Measurements from ENCODE around the gene GATA6. TPM values are rescaled to one million over a fixed set of nuclear protein-coding genes. Genes with fewer than 3 reads are reported as not detected.

The GATA6 gene
- total and polyA plus RNA-seq, 2 of the 8 experiments (the other 6 are each of a cell fraction or from before 2014, with no cell fraction given), result 0.09 TPM; not detected in 1

- CTCF ChIA-PET (ENCODE audit: partially characterized antibody), result no interaction called here
- H3K4me3 ChIP-seq (ENCODE audit: extremely low read depth in 1 of 4, insufficient read depth in 2 of 4, low read depth in 3 of 4, low read length in 4 of 4), result no peak overlapping the region
- 93% methylated on average over 7 of the region's 8 CpGs; no CpG with 5 or more reads in 1 of the 2 experiments for WGBS, 2 experiments (ENCODE audit: extremely low coverage in 1 of 2, insufficient coverage in 1 of 2, insufficient read length in 1 of 2, insufficient replicate concordance in 2 of 2, low coverage in 1 of 2, low lambda C conversion rate in 2 of 2, missing lambda C conversion rate in 1 of 2)
These were observed 19.7 kb upstream of the GATA6 start for GRCh38 chr18:22149710-22150109.

More at GRCh38 chr18:22149710-22150109, 19.7 kb upstream of the GATA6 start:
- TF ChIP-seq SP1 (IDR thresholded peaks at IDR 0.05; ENCODE audit: low read depth, low read length), result no peak
- POLR2A ChIA-PET (ENCODE audit: partially characterized antibody), result no interaction called here
- H3K4me1 ChIP-seq (replicated peaks in 1 of 4; ENCODE audit: control insufficient read depth in 3 of 4, insufficient read depth in 4 of 4, low read length in 3 of 4), result no peaks in the 10 kb centered on the region
- H2BK15ac ChIP-seq (ENCODE audit: low read length), result no peak overlapping the region
- no peaks in the 10 kb centered on the region for H4K20me1 ChIP-seq (replicated peaks in 1 of 2; ENCODE audit: control insufficient read depth in 1 of 2, insufficient read depth in 2 of 2, low read length in 2 of 2)
- H3K36me3 ChIP-seq (ENCODE audit: control insufficient read depth in 2 of 4, insufficient read depth in 4 of 4, low read length in 3 of 4), result no peaks in the 10 kb centered on the region
- no peak overlapping the region for H3K56ac ChIP-seq (replicated peaks; ENCODE audit: insufficient read length, low read depth, low read length)
- no peaks in the 10 kb centered on the region for H3K79me2 ChIP-seq (ENCODE audit: control insufficient read depth in 1 of 2, insufficient read depth in 2 of 2, low read length in 2 of 2)
- no peaks in the 10 kb centered on the region for H3K27me3 ChIP-seq (replicated peaks in 1 of 4; ENCODE audit: control insufficient read depth in 3 of 4, extremely low read depth in 1 of 4, insufficient read depth in 3 of 4, low read length in 3 of 4)
- DNase-seq (ENCODE audit: low read depth in 1 of 2, low spot score in 2 of 2), result no peak
- H2BK120ac ChIP-seq (replicated peaks; ENCODE audit: low read depth, low read length), result no peak overlapping the region
- no peak overlapping the region for H2AK5ac ChIP-seq (ENCODE audit: low read depth, low read length)
- FAIRE-seq, result no peak
- no peaks in the 10 kb centered on the region for H3K23me2 ChIP-seq (ENCODE audit: low read depth, low read length)
- H3K4ac ChIP-seq (replicated peaks; ENCODE audit: insufficient read length, low read depth, low read length), result no peak overlapping the region
- no peak overlapping the region for H2BK5ac ChIP-seq (ENCODE audit: low read depth, low read length)
- H4K91ac ChIP-seq (replicated peaks; ENCODE audit: insufficient read length, low read length), result no peak overlapping the region
- H3K27ac ChIP-seq (ENCODE audit: low read depth, low read length), result no peak overlapping the region
- no peak overlapping the region for H3K23ac ChIP-seq (ENCODE audit: insufficient read length)
- H3K4me2 ChIP-seq (ENCODE audit: insufficient read depth in 1 of 2, low read depth in 2 of 2, low read length in 2 of 2), result no peak overlapping the region
- H3K9ac ChIP-seq (replicated peaks in 1 of 4; ENCODE audit: extremely low read depth in 1 of 4, low read depth in 3 of 4, low read length in 3 of 4), result no peak overlapping the region
- H2BK20ac ChIP-seq (ENCODE audit: low read length), result no peak overlapping the region
- no peak overlapping the region for H2BK12ac ChIP-seq (ENCODE audit: low read depth, low read length)
- no peak overlapping the region for H3K18ac ChIP-seq (ENCODE audit: extremely low read depth, low read length)
- no peaks in the 10 kb centered on the region for H3K79me1 ChIP-seq (ENCODE audit: low read depth, low read length)
- H2AFZ ChIP-seq (ENCODE audit: low read length), result no peak overlapping the region
- H3K9me3 ChIP-seq (ENCODE audit: insufficient read depth in 2 of 2, low read depth in 1 of 2, low read length in 1 of 2), result no peaks in the 10 kb centered on the region
- no peak overlapping the region for H4K8ac ChIP-seq (ENCODE audit: extremely low read depth, insufficient read depth, low read length)
- no peak overlapping the region for H4K5ac ChIP-seq (ENCODE audit: insufficient read length, low read depth, low read length)
- H3K14ac ChIP-seq (ENCODE audit: insufficient read length), result no peak overlapping the region
